H1 (cell line): Measurements from ENCODE around the gene ADAMTS17. TPM values are rescaled to one million over a fixed set of nuclear protein-coding genes. Genes with fewer than 3 reads are reported as not detected.

Experiments
- CTCF ChIA-PET: fragments of 300-600 bp; sonication (Branson Sonifier 250); formaldehyde crosslinking; loops from one replicate; lab custom pipeline; 2021; ENCODE audit not compliant: partially characterized antibody; lab: Charles Lee
- POLR2A ChIA-PET: fragments of 300-600 bp; sonication (Branson Sonifier 250); formaldehyde crosslinking; loops from one replicate; lab custom pipeline; 2021; ENCODE audit warnings: inconsistent platforms; ENCODE audit not compliant: partially characterized antibody; lab: Charles Lee
- DNase-seq, 2 experiments: peaks; one replicate each; pipeline versions ENCODE4 v3.0.0 to v3.0.0-alpha.2; 2010 to 2022; ENCODE audit warnings: low spot score in 2 of 2, low read depth in 1 of 2, mixed read lengths in 1 of 2
- FAIRE-seq: peaks from 2 replicates; lab custom pipeline; 2011; peaks lifted over from hg19 to GRCh38; lab: Jason Lieb, UNC
- H2AFZ ChIP-seq: 2 replicates; pipeline ENCODE4 v1.8.1; 2012; ENCODE audit warnings: low read length, inconsistent platforms
- H2AK5ac ChIP-seq: 2 replicates; pipeline ENCODE4 v1.6.1; 2013; ENCODE audit warnings: low read depth, low read length
- H2BK120ac ChIP-seq: replicated peaks from 2 replicates; pipeline ENCODE3; 2013; ENCODE audit warnings: low read depth, low read length, inconsistent platforms
- H2BK12ac ChIP-seq: 2 replicates; pipeline ENCODE4 v1.6.1; 2013; ENCODE audit warnings: low read depth, low read length
- H2BK15ac ChIP-seq: 2 replicates; pipeline ENCODE4 v1.6.1; 2013; ENCODE audit warnings: low read length
- H2BK20ac ChIP-seq: 2 replicates; pipeline ENCODE4 v1.6.1; 2013; ENCODE audit warnings: low read length
- H2BK5ac ChIP-seq: 2 replicates; pipeline ENCODE4 v1.6.1; 2013; ENCODE audit warnings: low read depth, low read length
- H3K14ac ChIP-seq: 2 replicates; pipeline ENCODE4 v1.6.1; 2013; ENCODE audit warnings: inconsistent platforms; ENCODE audit not compliant: insufficient read length
- H3K18ac ChIP-seq: 2 replicates; pipeline ENCODE4 v1.6.1; 2013; ENCODE audit warnings: low read length; ENCODE audit errors: extremely low read depth
- H3K23ac ChIP-seq: 2 replicates; pipeline ENCODE4 v1.6.1; 2013; ENCODE audit warnings: inconsistent platforms; ENCODE audit not compliant: insufficient read length
- H3K23me2 ChIP-seq: 2 replicates; pipeline ENCODE4 v1.6.1; 2013; ENCODE audit warnings: low read depth, low read length
- H3K27ac ChIP-seq: 2 replicates; pipeline ENCODE4 v1.6.1; 2011; ENCODE audit warnings: low read depth, low read length, inconsistent platforms
- H3K27me3 ChIP-seq, 4 experiments: replicated peaks in 1 of 4; 1 replicate in 1 of 4; 2 replicates in 3 of 4; pipeline versions ENCODE4 v1.6.1 to v1.8.1; 2011 to 2013; ENCODE audit warnings: low read length in 3 of 4, mild to moderate bottlenecking in 3 of 4, inconsistent platforms in 2 of 4, mixed read lengths in 2 of 4, moderate library complexity in 1 of 4; ENCODE audit not compliant: control insufficient read depth in 3 of 4, insufficient read depth in 3 of 4; ENCODE audit errors: extremely low read depth in 1 of 4
- H3K36me3 ChIP-seq, 4 experiments: 2 replicates each; pipeline versions ENCODE4 v1.6.1 to v1.8.1; 2011 to 2013; ENCODE audit warnings: mild to moderate bottlenecking in 4 of 4, low read length in 3 of 4, moderate library complexity in 2 of 4, control low read depth in 1 of 4, inconsistent platforms in 1 of 4; ENCODE audit not compliant: insufficient read depth in 4 of 4, control insufficient read depth in 2 of 4
- H3K4ac ChIP-seq: replicated peaks from 2 replicates; pipeline ENCODE3; 2013; ENCODE audit warnings: low read length, low read depth, mixed read lengths, inconsistent platforms; ENCODE audit not compliant: insufficient read length
- H3K4me1 ChIP-seq, 4 experiments: replicated peaks in 1 of 4; 1 replicate in 1 of 4; 2 replicates in 3 of 4; pipeline versions ENCODE4 v1.6.1 to v1.8.1; 2011 to 2013; ENCODE audit warnings: low read length in 3 of 4, inconsistent platforms in 2 of 4, mixed read lengths in 1 of 4; ENCODE audit not compliant: insufficient read depth in 4 of 4, control insufficient read depth in 3 of 4
- H3K4me2 ChIP-seq, 2 experiments: 2 replicates each; pipeline versions ENCODE4 v1.6.1 to v1.8.1; 2011 to 2013; ENCODE audit warnings: low read depth in 2 of 2, low read length in 2 of 2, control low read depth in 1 of 2, inconsistent platforms in 1 of 2, mild to moderate bottlenecking in 1 of 2; ENCODE audit not compliant: insufficient read depth in 1 of 2
- H3K4me3 ChIP-seq, 4 experiments: fragments of 200-600, 300-600 bp in 1 of 4; sonication (generic), shearing (Covaris generic), sonication (Bioruptor Twin) in 1 of 4; 2 replicates each; pipeline versions ENCODE4 v1.5.1 to v1.8.1; 2011 to 2016; ENCODE audit warnings: low read length in 4 of 4, low read depth in 3 of 4, control low read depth in 2 of 4, inconsistent platforms in 2 of 4, mild to moderate bottlenecking in 2 of 4, mixed read lengths in 1 of 4, moderate library complexity in 1 of 4; ENCODE audit not compliant: insufficient read depth in 2 of 4; ENCODE audit errors: extremely low read depth in 1 of 4
- H3K56ac ChIP-seq: replicated peaks from 2 replicates; pipeline ENCODE3; 2013; ENCODE audit warnings: low read depth, mild to moderate bottlenecking, mixed read lengths, low read length, inconsistent platforms; ENCODE audit not compliant: insufficient read length
- H3K79me1 ChIP-seq: 2 replicates; pipeline ENCODE4 v1.6.1; 2013; ENCODE audit warnings: low read depth, low read length, control low read depth
- H3K79me2 ChIP-seq, 2 experiments: 2 replicates each; pipeline versions ENCODE4 v1.6.1 to v1.8.1; 2012 to 2013; ENCODE audit warnings: low read length in 2 of 2, mild to moderate bottlenecking in 2 of 2, inconsistent platforms in 1 of 2; ENCODE audit not compliant: insufficient read depth in 2 of 2, control insufficient read depth in 1 of 2
- H3K9ac ChIP-seq, 4 experiments: replicated peaks in 1 of 4; 1 replicate in 1 of 4; 2 replicates in 3 of 4; pipeline versions ENCODE4 v1.6.1 to v1.8.1; 2011 to 2013; ENCODE audit warnings: low read depth in 3 of 4, low read length in 3 of 4, control low read depth in 2 of 4, mild to moderate bottlenecking in 2 of 4, moderate library complexity in 2 of 4, inconsistent platforms in 1 of 4; ENCODE audit errors: extremely low read depth in 1 of 4
- H3K9me3 ChIP-seq, 2 experiments: 2 replicates each; pipeline versions ENCODE4 v1.6.1 to v1.8.1; 2012 to 2013; ENCODE audit warnings: mild to moderate bottlenecking in 2 of 2, moderate library complexity in 2 of 2, control low read depth in 1 of 2, inconsistent platforms in 1 of 2, low read depth in 1 of 2, low read length in 1 of 2, mixed read lengths in 1 of 2; ENCODE audit not compliant: insufficient read depth in 2 of 2
- H4K20me1 ChIP-seq, 2 experiments: replicated peaks in 1 of 2; 2 replicates each; pipeline versions ENCODE3 to v1.8.1; 2011 to 2013; ENCODE audit warnings: inconsistent platforms in 2 of 2, low read length in 2 of 2, mild to moderate bottlenecking in 1 of 2; ENCODE audit not compliant: insufficient read depth in 2 of 2, control insufficient read depth in 1 of 2
- H4K5ac ChIP-seq: 2 replicates; pipeline ENCODE4 v1.6.1; 2013; ENCODE audit warnings: low read length, low read depth, mixed read lengths, inconsistent platforms; ENCODE audit not compliant: insufficient read length
- H4K8ac ChIP-seq: 2 replicates; pipeline ENCODE4 v1.8.0; 2013; ENCODE audit warnings: mild to moderate bottlenecking, moderate library complexity, low read length, inconsistent platforms; ENCODE audit not compliant: insufficient read depth; ENCODE audit errors: extremely low read depth
- H4K91ac ChIP-seq: replicated peaks from 2 replicates; pipeline ENCODE3; 2013; ENCODE audit warnings: low read length, mixed read lengths, inconsistent platforms; ENCODE audit not compliant: insufficient read length
- EGR1 ChIP-seq: IDR thresholded peaks from 2 replicates; pipeline ENCODE4 v1.6.1; 2011; ENCODE audit warnings: low read depth, low read length, borderline replicate concordance
- MAFK ChIP-seq: IDR thresholded peaks from 2 replicates; pipeline ENCODE4 v1.6.1; 2012; ENCODE audit warnings: low read depth, mild to moderate bottlenecking, improper control_type of control experiment, low read length
- NANOG ChIP-seq: IDR thresholded peaks from 2 replicates; pipeline ENCODE4 v1.6.1; 2011; ENCODE audit warnings: low read length, low read depth, mild to moderate bottlenecking, inconsistent platforms; ENCODE audit not compliant: insufficient read depth, poor library complexity, severe bottlenecking
- NRF1 ChIP-seq: IDR thresholded peaks from 2 replicates; pipeline ENCODE4 v1.6.1; 2011; ENCODE audit warnings: mild to moderate bottlenecking, low read depth, low read length, improper control_type of control experiment
- POLR2A ChIP-seq, 2 experiments: IDR thresholded peaks; 1 replicate in 1 of 2; 2 replicates in 1 of 2; pipeline ENCODE4 v1.6.1; 2011; ENCODE audit warnings: low read depth in 2 of 2, low read length in 2 of 2, mild to moderate bottlenecking in 2 of 2; ENCODE audit errors: control extremely low read depth in 1 of 2
- POLR2AphosphoS5 ChIP-seq: IDR thresholded peaks from 2 replicates; pipeline ENCODE4 v1.6.1; 2011; ENCODE audit warnings: low read depth, low read length
- SAP30 ChIP-seq: fragments of 300-600 bp; sonication (generic); IDR thresholded peaks from 2 replicates; pipeline ENCODE4 v1.7.1; 2012; ENCODE audit warnings: low read length, moderate library complexity, mild to moderate bottlenecking, inconsistent platforms; ENCODE audit not compliant: insufficient read depth, insufficient replicate concordance
- SIX5 ChIP-seq: IDR thresholded peaks from 2 replicates; pipeline ENCODE4 v1.6.1; 2011; ENCODE audit warnings: mild to moderate bottlenecking, low read depth, low read length
- SP1 ChIP-seq: IDR thresholded peaks from 2 replicates; pipeline ENCODE4 v1.6.1; 2011; ENCODE audit warnings: low read depth, low read length
- SRF ChIP-seq: IDR thresholded peaks from 2 replicates; pipeline ENCODE4 v1.6.1; 2011; ENCODE audit warnings: mild to moderate bottlenecking, low read depth, low read length, moderate library complexity
- TCF12 ChIP-seq: IDR thresholded peaks from 2 replicates; pipeline ENCODE4 v1.6.1; 2011; ENCODE audit warnings: low read depth, mild to moderate bottlenecking, low read length
- WGBS, 2 experiments: shearing (Covaris generic) in 1 of 2; methylation state at CpG; one replicate each; pipeline versions ENCODE4 v1.1.6 to v1.1.7; 2013 to 2015; ENCODE audit warnings: low lambda C conversion rate in 2 of 2, mixed read lengths in 2 of 2, inconsistent platforms in 1 of 2, low coverage in 1 of 2, missing lambda C conversion rate in 1 of 2; ENCODE audit not compliant: insufficient replicate concordance in 2 of 2, insufficient coverage in 1 of 2, insufficient read length in 1 of 2; ENCODE audit errors: extremely low coverage in 1 of 2, missing lambda C conversion rate in 1 of 2; 5-methylcytosine and 5-hydroxymethylcytosine counted together
- polyA plus RNA-seq, 7 experiments: library from polyadenylated mRNA; depleted of rRNA in 3 of 7; stranded (reverse) in 5 of 7; unstranded in 2 of 7; fragments of >200 nt in 5 of 7; fragments of 200-250 nt in 2 of 7; gene quantifications; 1 replicate in 5 of 7; 2 replicates in 1 of 7; 4 replicates in 1 of 7; pipeline versions ENCODE4 v1.2.1 to v1.2.3, GENCODE V29; 2011 to 2013; ENCODE audit warnings: missing spikeins in 2 of 7, mixed read lengths in 2 of 7
- total RNA-seq: library from RNA; stranded (reverse); fragmentation: NEBNext Ultra II Directional; extraction: Animal tissue kit (Norgen Biotek cat#: 25700); gene quantifications from 2 replicates; pipeline ENCODE4 v1.2.1, GENCODE V29; 2021
- TF ChIP-seq, protein P1 (sequence below), 3 experiments: IDR thresholded peaks; 1 replicate in 2 of 3; 2 replicates in 1 of 3; pipeline versions ENCODE4 v1.5.1 to v1.6.1; 2011; ENCODE audit warnings: low read length in 3 of 3, mild to moderate bottlenecking in 3 of 3, inconsistent platforms in 2 of 3, low read depth in 1 of 3, moderate library complexity in 1 of 3; ENCODE audit not compliant: insufficient read depth in 1 of 3; ENCODE audit errors: control extremely low read depth in 1 of 3

Gene ADAMTS17
- total and polyA plus RNA-seq, 2 of the 8 experiments (the other 6 are each of a cell fraction or from before 2014, with no cell fraction given) = 0.51 to 1.7 TPM

DNA sequence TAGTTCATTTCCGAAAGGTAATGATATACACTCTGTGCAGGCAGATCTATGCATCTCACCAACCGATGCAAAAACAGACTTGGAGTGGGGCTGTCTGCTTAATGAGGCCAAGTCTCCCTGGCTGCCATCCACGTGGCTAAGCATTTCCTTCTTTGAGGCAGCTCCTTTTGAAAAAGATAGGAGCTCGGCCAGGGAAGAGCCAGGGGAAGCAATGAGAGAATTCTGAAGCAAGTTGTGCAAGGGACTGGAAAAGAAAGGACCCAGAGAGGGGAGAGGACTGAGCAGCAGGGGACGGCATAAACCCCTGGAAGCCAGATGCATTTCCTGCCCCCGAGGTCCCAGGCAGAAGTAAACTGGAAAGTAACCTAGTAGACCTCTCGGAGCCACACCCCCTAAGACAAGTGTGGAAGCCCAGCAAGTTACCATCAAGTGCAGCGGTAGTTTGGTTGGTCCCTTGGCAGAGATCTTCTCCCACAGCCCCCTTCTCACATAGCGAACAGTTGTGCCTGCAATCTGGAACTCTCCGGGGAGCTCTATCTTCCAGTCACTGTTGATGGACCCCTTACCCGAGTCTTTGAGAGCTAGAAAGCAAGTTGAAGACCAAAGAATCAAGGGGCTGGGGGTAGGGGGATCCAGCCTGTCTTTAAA lies 288.2 kb downstream of the ADAMTS17 start:
- Histone ChIP-seq H3K27ac (no peak overlapping the region), H3K4me3 (no peak overlapping the region), H4K8ac (no peak overlapping the region), H3K9ac (no peak overlapping the region), H3K14ac (no peak overlapping the region), H3K36me3 (no peaks in the 10 kb centered on the region), H4K5ac (no peak overlapping the region), H2AK5ac (no peak overlapping the region), H2BK12ac (no peak overlapping the region), H4K91ac (no peak overlapping the region), H2BK15ac (no peak overlapping the region), H3K27me3 (peaks cover 0 to 2% (median 0%) of the 10 kb centered on the region in 4 experiments; a peak in 2 of 7 replicates), H3K9me3 (peaks cover 0 to 3% of the 10 kb centered on the region in 2 experiments; a peak in 1 of 4 replicates), H3K18ac (no peak overlapping the region), H3K23ac (no peak overlapping the region), H2BK5ac (no peak overlapping the region), H3K4ac (no peak overlapping the region), H3K79me2 (no peaks in the 10 kb centered on the region), H3K79me1 (no peaks in the 10 kb centered on the region), H3K56ac (no peak overlapping the region), H2AFZ (no peak overlapping the region), H2BK20ac (no peak overlapping the region), H3K23me2 (peaks cover 2% of the 10 kb centered on the region; the same call in 1 of the 2 replicates), H3K4me2 (no peak overlapping the region), H3K4me1 (no peaks in the 10 kb centered on the region), H2BK120ac (no peak overlapping the region), H4K20me1 (no peaks in the 10 kb centered on the region)
- ChIA-PET CTCF (interaction anchor here (1.6 kb wide), 1 partner anchor 72 kb away, joined by 5 read pairs; no protein-coding TSS in a partner anchor), POLR2A (no interaction called here)
- FAIRE-seq (no peak), DNase-seq (no peak)
- 88% methylated on average over 11 of the region's 11 CpGs; no CpG with 5 or more reads in 1 of the 2 experiments for WGBS, 2 experiments
- TF ChIP-seq MAFK (no peak), SP1 (no peak), SIX5 (no peak), SAP30 (no peak), NANOG (no peak), EGR1 (no peak), TCF12 (no peak), POLR2AphosphoS5 (no peak), SRF (no peak), POLR2A (IDR thresholded peaks at IDR 0.05; ENCODE audit: control extremely low read depth in 1 of 2, low read depth in 2 of 2, low read length in 2 of 2) (no peak), NRF1 (no peak)
- TF ChIP-seq, protein P1, sequence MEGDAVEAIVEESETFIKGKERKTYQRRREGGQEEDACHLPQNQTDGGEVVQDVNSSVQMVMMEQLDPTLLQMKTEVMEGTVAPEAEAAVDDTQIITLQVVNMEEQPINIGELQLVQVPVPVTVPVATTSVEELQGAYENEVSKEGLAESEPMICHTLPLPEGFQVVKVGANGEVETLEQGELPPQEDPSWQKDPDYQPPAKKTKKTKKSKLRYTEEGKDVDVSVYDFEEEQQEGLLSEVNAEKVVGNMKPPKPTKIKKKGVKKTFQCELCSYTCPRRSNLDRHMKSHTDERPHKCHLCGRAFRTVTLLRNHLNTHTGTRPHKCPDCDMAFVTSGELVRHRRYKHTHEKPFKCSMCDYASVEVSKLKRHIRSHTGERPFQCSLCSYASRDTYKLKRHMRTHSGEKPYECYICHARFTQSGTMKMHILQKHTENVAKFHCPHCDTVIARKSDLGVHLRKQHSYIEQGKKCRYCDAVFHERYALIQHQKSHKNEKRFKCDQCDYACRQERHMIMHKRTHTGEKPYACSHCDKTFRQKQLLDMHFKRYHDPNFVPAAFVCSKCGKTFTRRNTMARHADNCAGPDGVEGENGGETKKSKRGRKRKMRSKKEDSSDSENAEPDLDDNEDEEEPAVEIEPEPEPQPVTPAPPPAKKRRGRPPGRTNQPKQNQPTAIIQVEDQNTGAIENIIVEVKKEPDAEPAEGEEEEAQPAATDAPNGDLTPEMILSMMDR (IDR thresholded peaks at IDR 0.05; ENCODE audit: control extremely low read depth in 1 of 3, insufficient read depth in 1 of 3, low read depth in 1 of 3, low read length in 3 of 3) = no peak
